H1 (cell line): Measurements from ENCODE around the gene ZBTB20. TPM values are rescaled to one million over a fixed set of nuclear protein-coding genes. Genes with fewer than 3 reads are reported as not detected.

Source experiments
- CREB1 ChIP-seq: IDR thresholded peaks from 2 replicates; pipeline ENCODE4 v1.6.1; 2012; ENCODE audit warnings: inconsistent platforms
- HDAC2 ChIP-seq, 2 experiments: fragments of 300-600 bp in 1 of 2; sonication (generic) in 1 of 2; IDR thresholded peaks; 2 replicates each; pipeline ENCODE4 v1.6.1; 2011 to 2012; ENCODE audit warnings: low read depth in 2 of 2, low read length in 2 of 2, mild to moderate bottlenecking in 2 of 2, moderate library complexity in 2 of 2, borderline replicate concordance in 1 of 2, inconsistent platforms in 1 of 2
- JUND ChIP-seq: IDR thresholded peaks from 2 replicates; pipeline ENCODE4 v1.6.1; 2011; ENCODE audit warnings: mild to moderate bottlenecking, improper control_type of control experiment, low read length
- NANOG ChIP-seq: IDR thresholded peaks from 2 replicates; pipeline ENCODE4 v1.6.1; 2011; ENCODE audit warnings: low read length, low read depth, mild to moderate bottlenecking, inconsistent platforms; ENCODE audit not compliant: insufficient read depth, poor library complexity, severe bottlenecking
- RBBP5 ChIP-seq: IDR thresholded peaks from 2 replicates; pipeline ENCODE4 v1.7.1; 2012; ENCODE audit warnings: low read depth, mild to moderate bottlenecking, inconsistent platforms, low read length, moderate library complexity, borderline replicate concordance
- SIRT6 ChIP-seq: IDR thresholded peaks from one replicate; pipeline ENCODE4 v1.7.1; 2012; ENCODE audit warnings: low read length, inconsistent platforms
- YY1 ChIP-seq: IDR thresholded peaks from 2 replicates; pipeline ENCODE4 v1.6.1; 2011; ENCODE audit warnings: low read depth, mild to moderate bottlenecking, low read length
- polyA plus RNA-seq, 7 experiments: library from polyadenylated mRNA; depleted of rRNA in 3 of 7; stranded (reverse) in 5 of 7; unstranded in 2 of 7; fragments of >200 nt in 5 of 7; fragments of 200-250 nt in 2 of 7; gene quantifications; 1 replicate in 5 of 7; 2 replicates in 1 of 7; 4 replicates in 1 of 7; pipeline versions ENCODE4 v1.2.1 to v1.2.3, GENCODE V29; 2011 to 2013; ENCODE audit warnings: missing spikeins in 2 of 7, mixed read lengths in 2 of 7
- total RNA-seq: library from RNA; stranded (reverse); fragmentation: NEBNext Ultra II Directional; extraction: Animal tissue kit (Norgen Biotek cat#: 25700); gene quantifications from 2 replicates; pipeline ENCODE4 v1.2.1, GENCODE V29; 2021
- TF ChIP-seq, protein P1 (sequence below): IDR thresholded peaks from 2 replicates; pipeline ENCODE4 v1.6.1; 2012; ENCODE audit warnings: inconsistent platforms

Gene ZBTB20
- total and polyA plus RNA-seq, 2 of the 8 experiments (the other 6 are each of a cell fraction or from before 2014, with no cell fraction given): 0.35 to 1.3 TPM

DNA sequence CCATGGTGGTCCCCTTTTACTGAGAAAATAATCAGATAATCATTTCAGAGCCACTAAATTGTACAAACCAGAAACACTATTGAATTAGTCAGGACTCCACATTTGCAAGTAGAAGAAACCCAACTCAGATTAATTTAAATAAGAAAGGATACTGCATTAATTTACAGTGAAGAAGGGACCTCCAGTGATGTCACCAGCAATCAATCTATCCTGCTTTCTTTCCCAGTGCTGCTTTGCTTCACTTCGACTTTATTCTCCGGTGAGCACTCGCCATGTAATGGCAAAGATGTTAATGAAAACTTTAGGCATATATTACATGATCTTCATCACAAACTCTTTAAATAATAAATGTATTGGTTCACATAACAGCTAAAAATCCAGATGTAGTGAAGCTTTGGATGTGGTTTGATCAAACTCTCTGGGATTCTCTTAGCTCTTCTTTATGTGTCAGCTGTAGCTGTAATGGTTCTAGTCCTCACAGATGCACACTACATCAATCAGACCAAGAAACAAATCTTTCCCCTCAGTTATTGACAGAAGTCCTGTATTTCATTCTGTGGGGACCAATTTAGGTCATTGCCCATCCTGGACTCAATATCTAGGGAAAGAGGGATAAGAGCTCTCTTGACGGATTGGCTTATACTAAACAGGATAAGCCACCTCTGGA is 14.2 kb upstream of the ZBTB20 start (continued):
- TF ChIP-seq SIRT6 (no peak), JUND (no peak), YY1 (no peak), HDAC2 (IDR thresholded peaks at IDR 0.05; ENCODE audit: borderline replicate concordance in 1 of 2, low read depth in 2 of 2, low read length in 2 of 2) (no peak), RBBP5 (no peak), NANOG (no peak), CREB1 (no peak)
- TF ChIP-seq, protein P1, sequence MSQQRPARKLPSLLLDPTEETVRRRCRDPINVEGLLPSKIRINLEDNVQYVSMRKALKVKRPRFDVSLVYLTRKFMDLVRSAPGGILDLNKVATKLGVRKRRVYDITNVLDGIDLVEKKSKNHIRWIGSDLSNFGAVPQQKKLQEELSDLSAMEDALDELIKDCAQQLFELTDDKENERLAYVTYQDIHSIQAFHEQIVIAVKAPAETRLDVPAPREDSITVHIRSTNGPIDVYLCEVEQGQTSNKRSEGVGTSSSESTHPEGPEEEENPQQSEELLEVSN: no peak
